NCI-H2227 (cell line): ENCODE results near the gene DACT1.
A peak's percentile ranks its signal among the peaks of the same experiment; 100 is the strongest.

ENCODE experiments used
- DNase-seq: peaks from one replicate; lab custom pipeline; 2025; ENCODE audit not compliant: unreplicated experiment; lab: John Stamatoyannopoulos, UW

The DACT1 gene

GRCh38 chr14:58635091-58635830 is 2.5 kb upstream of the DACT1 start:
- DNase-seq = no peak

- DNase-seq = no peak
Measured at GRCh38 chr14:58636129-58636528, 1.6 kb upstream of the DACT1 start.

GRCh38 chr14:58637040-58637390 is 747 bp upstream of the DACT1 start:
- peak; percentile 53 for DNase-seq

GRCh38 chr14:58638231-58639197 is 752 bp downstream of the DACT1 start:
- peak; percentile 51 for DNase-seq

- DNase-seq = no peak
Measured at GRCh38 chr14:58639198-58639565, 1.4 kb downstream of the DACT1 start.

- peak; percentile 71 for DNase-seq
Measured at GRCh38 chr14:58639842-58640484, 2.2 kb downstream of the DACT1 start.

- no peak for DNase-seq
Measured at GRCh38 chr14:58640959-58641358, 3.2 kb downstream of the DACT1 start.

GRCh38 chr14:58641509-58641908 is 3.7 kb downstream of the DACT1 start:
- no peak for DNase-seq

- no peak for DNase-seq
Measured at GRCh38 chr14:58643366-58643765, 5.6 kb downstream of the DACT1 start.

- DNase-seq = no peak
Measured at GRCh38 chr14:58645641-58646040, 7.9 kb downstream of the DACT1 start.

GRCh38 chr14:58646479-58646878 is 8.7 kb downstream of the DACT1 start:
- DNase-seq = no peak

- DNase-seq = no peak
Measured at GRCh38 chr14:58647777-58648176, 10.0 kb downstream of the DACT1 start.

- DNase-seq = no peak
Measured at GRCh38 chr14:58650857-58651256, 13.1 kb downstream of the DACT1 start.

- DNase-seq = no peak
Measured at GRCh38 chr14:58656671-58657411, 19.1 kb downstream of the DACT1 start.

- no peak for DNase-seq
Measured at GRCh38 chr14:58659061-58659460, 21.3 kb downstream of the DACT1 start.

- no peak for DNase-seq
Measured at GRCh38 chr14:58659846-58660245, 22.1 kb downstream of the DACT1 start.

- no peak for DNase-seq
Measured at GRCh38 chr14:58660407-58660806, 22.6 kb downstream of the DACT1 start.

GRCh38 chr14:58662018-58662417 is 24.3 kb downstream of the DACT1 start:
- DNase-seq = no peak

GRCh38 chr14:58662759-58663158 is 25.0 kb downstream of the DACT1 start:
- no peak for DNase-seq

GRCh38 chr14:58663494-58664111 is 25.8 kb downstream of the DACT1 start:
- DNase-seq = peak; percentile 49
